HEK293T (cell line): ENCODE results near the gene ZNF385B.

Source experiments
- CTCF ChIA-PET: fragments of 350-600 bp; formaldehyde crosslinking; extraction: SDS; loops from one replicate; lab custom pipeline; 2021; ENCODE audit warnings: antibody characterized with exemption, inconsistent platforms; lab: Yijun Ruan, JAX
- POLR2A ChIA-PET: fragments of 350-600 bp; formaldehyde crosslinking; extraction: SDS; loops from one replicate; lab custom pipeline; 2020; ENCODE audit warnings: antibody characterized with exemption, inconsistent platforms; lab: Yijun Ruan, JAX
- DNase-seq: peaks from one replicate; pipeline ENCODE4 v3.0.0; 2012; ENCODE audit warnings: mixed read lengths; ENCODE audit errors: extremely low spot score
- ARNT ChIP-seq: fragments of 450-650 bp; IDR thresholded peaks from 2 replicates; pipeline ENCODE4 v1.6.1; 2017; ENCODE audit warnings: mild to moderate bottlenecking
- BHLHE40 ChIP-seq: fragments of 450-650 bp; IDR thresholded peaks from 2 replicates; pipeline ENCODE4 v1.6.1; 2016; ENCODE audit warnings: mild to moderate bottlenecking, moderate library complexity, borderline replicate concordance
- CTBP1 ChIP-seq: fragments of 450-650 bp; IDR thresholded peaks from 2 replicates; pipeline ENCODE4 v1.6.1; 2016; ENCODE audit warnings: borderline replicate concordance
- ELF4 ChIP-seq: fragments of 450-650 bp; IDR thresholded peaks from 2 replicates; pipeline ENCODE4 v1.6.1; 2017; ENCODE audit warnings: antibody characterized with exemption
- FOXA1 ChIP-seq: fragments of 450-650 bp; IDR thresholded peaks from 2 replicates; pipeline ENCODE4 v1.6.1; 2016; ENCODE audit warnings: mild to moderate bottlenecking
- FOXK2 ChIP-seq: fragments of 450-650 bp; IDR thresholded peaks from 2 replicates; pipeline ENCODE4 v1.6.1; 2016; ENCODE audit warnings: mild to moderate bottlenecking
- FOXM1 ChIP-seq: fragments of 450-650 bp; IDR thresholded peaks from 2 replicates; pipeline ENCODE4 v1.6.1; 2017; ENCODE audit warnings: mild to moderate bottlenecking, borderline replicate concordance
- HDGF ChIP-seq: fragments of 450-650 bp; IDR thresholded peaks from 2 replicates; pipeline ENCODE4 v1.6.1; 2017; ENCODE audit warnings: antibody characterized with exemption, borderline replicate concordance
- L3MBTL2 ChIP-seq: fragments of 450-650 bp; conservative IDR thresholded peaks from 2 replicates; pipeline ENCODE4 v1.6.1; 2016; ENCODE audit warnings: mild to moderate bottlenecking
- LEF1 ChIP-seq: fragments of 450-650 bp; IDR thresholded peaks from 2 replicates; pipeline ENCODE4 v1.6.1; 2017; ENCODE audit warnings: mild to moderate bottlenecking, borderline replicate concordance
- NFRKB ChIP-seq: fragments of 450-650 bp; IDR thresholded peaks from 2 replicates; pipeline ENCODE4 v1.6.1; 2016; ENCODE audit warnings: mild to moderate bottlenecking, moderate library complexity
- SP1 ChIP-seq: fragments of 450-650 bp; IDR thresholded peaks from 2 replicates; pipeline ENCODE4 v1.6.1; 2017
- SUZ12 ChIP-seq: fragments of 450-650 bp; IDR thresholded peaks from 2 replicates; pipeline ENCODE4 v1.6.1; 2016; ENCODE audit warnings: mild to moderate bottlenecking
- TARDBP ChIP-seq: fragments of 450-650 bp; IDR thresholded peaks from 2 replicates; pipeline ENCODE4 v1.6.1; 2016
- ZNF384 ChIP-seq: fragments of 450-650 bp; IDR thresholded peaks from 2 replicates; pipeline ENCODE4 v1.6.1; 2016
- TF ChIP-seq, protein P1 (sequence below): fragments of 450-650 bp; IDR thresholded peaks from 2 replicates; pipeline ENCODE4 v1.6.1; 2016

The ZNF385B gene

DNA sequence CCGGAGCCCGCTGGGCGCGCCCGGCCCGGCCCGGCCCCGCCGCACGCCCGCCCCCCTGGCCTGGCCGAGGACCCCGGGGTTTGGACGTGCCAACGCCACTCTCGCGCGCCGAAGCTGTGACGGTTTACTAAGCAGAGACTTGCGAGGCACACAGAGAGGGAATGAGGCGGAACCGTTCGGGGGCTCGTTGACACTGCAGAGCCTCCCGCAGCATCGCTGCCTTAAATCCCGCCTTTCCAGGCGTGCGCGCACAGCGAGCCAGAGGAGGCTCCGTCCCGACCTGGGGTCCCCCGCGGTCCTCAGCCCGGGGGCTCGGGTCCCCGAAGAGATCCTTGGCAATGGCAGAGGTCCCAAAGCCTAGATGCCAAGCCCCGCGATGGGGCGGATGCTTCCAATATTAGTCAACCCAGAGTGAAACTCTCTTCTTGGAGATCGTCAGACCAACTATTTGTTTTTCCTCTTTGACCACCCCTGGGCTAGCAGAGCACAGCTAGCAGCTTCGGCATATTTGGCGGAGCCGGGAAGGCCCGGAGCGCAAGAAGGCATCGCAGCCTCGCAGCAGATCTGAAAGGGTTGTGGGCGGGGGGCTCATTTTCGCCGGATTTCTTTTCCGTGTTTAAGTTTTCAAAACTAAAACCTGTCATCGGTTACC is at the start of gene ZNF385B:
ZNF385B (minus strand) TSS at position 197 of the 652 bp plus-strand sequence.
- peak; percentile 43 for DNase-seq
- no peak for TF ChIP-seq SUZ12
- TF ChIP-seq L3MBTL2 = peak; percentile 86
- CTCF ChIA-PET = interaction anchor here (0.5 kb wide), 1 partner anchor 1339 kb away, joined by 3 read pairs; no protein-coding TSS in a partner anchor
- POLR2A ChIA-PET = no interaction called here

DNA sequence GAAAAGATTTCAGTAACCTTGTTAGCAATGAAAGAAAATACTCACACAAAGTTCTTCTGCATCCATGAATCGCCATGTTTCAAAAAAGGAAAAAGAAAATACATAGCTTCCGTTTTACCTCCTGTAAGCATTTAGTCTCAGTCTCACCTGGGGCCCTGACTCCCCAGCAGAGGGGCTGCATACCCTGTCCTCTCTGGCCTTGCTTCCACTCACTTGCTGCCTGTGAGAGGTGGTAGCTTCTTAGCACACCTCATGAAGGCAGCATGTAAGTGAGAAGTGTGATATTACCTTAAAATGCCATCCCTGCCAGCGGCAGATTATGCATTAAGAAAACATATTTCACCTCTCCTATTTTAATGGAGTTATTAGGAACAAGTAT is 49.3 kb upstream of the ZNF385B start:
- TF ChIP-seq FOXM1 (no peak), SP1 (no peak), ARNT (no peak), CTBP1 (no peak), FOXA1 (no peak), ELF4 (no peak), ZNF384 (no peak), L3MBTL2 (no peak), SUZ12 (no peak), HDGF (no peak), BHLHE40 (no peak), TARDBP (no peak), LEF1 (no peak), FOXK2 (no peak), NFRKB (no peak)
- TF ChIP-seq, protein P1, sequence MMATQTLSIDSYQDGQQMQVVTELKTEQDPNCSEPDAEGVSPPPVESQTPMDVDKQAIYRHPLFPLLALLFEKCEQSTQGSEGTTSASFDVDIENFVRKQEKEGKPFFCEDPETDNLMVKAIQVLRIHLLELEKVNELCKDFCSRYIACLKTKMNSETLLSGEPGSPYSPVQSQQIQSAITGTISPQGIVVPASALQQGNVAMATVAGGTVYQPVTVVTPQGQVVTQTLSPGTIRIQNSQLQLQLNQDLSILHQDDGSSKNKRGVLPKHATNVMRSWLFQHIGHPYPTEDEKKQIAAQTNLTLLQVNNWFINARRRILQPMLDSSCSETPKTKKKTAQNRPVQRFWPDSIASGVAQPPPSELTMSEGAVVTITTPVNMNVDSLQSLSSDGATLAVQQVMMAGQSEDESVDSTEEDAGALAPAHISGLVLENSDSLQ = no peak
- ChIA-PET POLR2A (no interaction called here), CTCF (no interaction called here)
- DNase-seq = no peak

DNA sequence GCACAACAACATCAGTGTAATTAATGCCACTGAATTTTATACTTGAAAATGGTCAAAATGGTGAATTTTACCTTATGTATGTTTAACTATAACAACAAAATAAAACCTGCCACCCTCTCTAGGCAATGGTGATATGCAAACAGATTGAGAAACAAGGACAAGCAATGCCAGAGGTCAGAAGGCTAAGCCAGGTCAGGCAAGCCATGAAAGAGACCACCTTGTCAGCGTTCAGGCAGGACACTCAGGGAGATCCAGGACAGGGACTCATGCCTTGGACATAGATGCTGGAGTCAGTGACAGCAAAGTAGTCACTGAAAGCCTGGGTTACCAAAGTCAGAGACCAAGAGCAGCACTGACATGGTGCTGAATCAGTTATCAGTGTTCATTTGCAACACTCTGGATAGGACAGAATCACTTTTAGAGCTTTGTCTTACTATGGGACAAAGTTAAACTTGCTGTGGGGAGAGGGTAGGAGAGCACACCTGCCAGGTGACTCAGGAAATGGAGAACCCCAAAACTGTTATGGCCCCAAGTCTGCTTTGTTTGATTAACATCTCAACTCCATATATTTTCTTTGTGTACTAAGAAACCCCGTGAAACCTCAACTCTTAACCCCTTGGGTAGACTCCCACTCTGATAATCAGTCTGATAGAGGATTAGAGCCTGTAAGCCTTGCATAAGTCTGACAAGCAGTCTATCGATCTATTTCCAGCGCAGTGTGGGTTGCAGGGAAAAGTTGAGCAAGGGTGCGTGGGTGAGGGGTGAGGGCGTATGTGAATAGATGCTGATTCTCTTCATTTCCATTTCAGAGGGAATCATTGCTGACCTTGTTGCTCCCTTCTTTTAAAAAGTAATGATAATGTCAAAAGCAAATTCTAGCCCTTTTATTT is 48.7 kb upstream of the ZNF385B start:
- CTCF ChIA-PET = no interaction called here
- no peak for DNase-seq
- no peak for TF ChIP-seq SP1
- TF ChIP-seq L3MBTL2 = no peak
- TF ChIP-seq FOXM1 = no peak
- TF ChIP-seq ZNF384 = no peak
- no peak for TF ChIP-seq FOXA1
- no peak for TF ChIP-seq ARNT
- no peak for TF ChIP-seq LEF1
- no peak for TF ChIP-seq BHLHE40
- no peak for TF ChIP-seq TARDBP
- TF ChIP-seq SUZ12 = no peak
- TF ChIP-seq, protein P1 = no peak
- TF ChIP-seq FOXK2 = no peak
- POLR2A ChIA-PET = no interaction called here

DNA sequence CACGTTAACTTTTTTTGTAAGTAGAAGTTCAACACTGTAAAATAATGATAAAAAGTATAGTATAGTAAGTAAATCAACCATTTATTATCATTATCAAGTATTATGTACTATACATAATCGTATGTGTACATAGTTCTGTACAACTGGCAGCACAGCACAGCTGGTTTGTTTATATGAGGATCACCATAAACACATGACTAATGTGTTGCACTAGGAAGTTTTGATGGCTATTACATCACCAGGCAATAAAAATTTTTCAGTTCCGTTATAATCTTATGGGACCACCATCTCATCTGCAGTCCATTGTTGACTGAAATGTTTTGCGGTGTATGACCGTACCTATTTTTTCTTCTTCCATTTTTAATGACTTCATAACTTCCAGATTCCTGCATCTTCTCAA is 39.2 kb upstream of the ZNF385B start:
- TF ChIP-seq LEF1 (no peak), ZNF384 (no peak), FOXA1 (no peak), L3MBTL2 (no peak), HDGF (no peak), FOXK2 (no peak), TARDBP (no peak), FOXM1 (no peak), SP1 (no peak), ELF4 (no peak), CTBP1 (no peak), NFRKB (no peak), SUZ12 (no peak), ARNT (no peak), BHLHE40 (no peak)
- TF ChIP-seq, protein P1 = no peak
- ChIA-PET CTCF (no interaction called here), POLR2A (no interaction called here)
- no peak for DNase-seq

DNA sequence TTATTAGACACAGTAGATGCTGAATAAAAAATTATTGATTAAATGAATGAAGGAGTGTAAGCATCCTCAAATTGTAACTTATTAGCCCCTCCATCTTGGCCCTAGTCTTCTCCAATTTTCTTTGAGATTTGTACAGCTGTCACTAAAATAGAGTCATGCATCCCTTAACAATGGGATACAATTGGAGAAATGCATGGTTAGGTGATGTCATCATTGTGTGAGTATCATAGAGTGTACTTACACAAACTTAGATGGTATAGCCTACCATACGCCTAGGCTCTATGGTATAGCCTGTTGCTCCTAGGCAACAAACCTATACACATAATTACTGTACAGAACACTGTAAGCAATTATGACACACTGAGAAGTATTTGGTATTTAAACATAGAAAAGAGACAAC is 38.3 kb upstream of the ZNF385B start:
- ChIA-PET CTCF (interaction anchor here (1.2 to 1.3 kb wide), 2 partner anchors 25 to 63 kb away, joined by 3 to 5 read pairs; no protein-coding TSS in a partner anchor), POLR2A (no interaction called here)
- no peak for TF ChIP-seq LEF1
- no peak for TF ChIP-seq TARDBP
- TF ChIP-seq, protein P1 = no peak
- TF ChIP-seq HDGF = no peak
- no peak for TF ChIP-seq SUZ12
- no peak for TF ChIP-seq ELF4
- no peak for TF ChIP-seq BHLHE40
- DNase-seq = no peak
